ENCODE measurements around the gene WNT5A. TPM values are rescaled to one million over a fixed set of nuclear protein-coding genes. Genes with fewer than 3 reads are reported as not detected.

Gene WNT5A
- total and polyA plus RNA-seq, 2 experiments from 2014 or later: 18.4 to 113 TPM

DNA sequence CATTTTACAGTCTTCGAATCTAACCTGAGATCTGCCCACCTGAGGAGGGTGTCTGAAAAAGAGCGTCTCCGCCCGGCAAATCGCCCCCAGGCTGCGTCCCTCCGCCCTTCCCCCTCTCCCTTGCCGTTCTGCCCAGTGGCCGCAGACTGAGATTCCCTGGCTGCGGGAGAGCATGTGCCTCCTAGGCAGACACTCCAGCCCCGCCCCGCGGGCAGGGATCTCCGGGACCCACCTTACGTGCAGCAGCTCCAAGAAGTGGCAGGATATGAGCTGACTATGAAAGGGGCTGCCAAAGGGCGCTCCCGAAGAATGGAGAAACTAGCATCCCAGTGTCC lies 2.7 kb upstream of the WNT5A start:
- no peak for TF ChIP-seq CTCF (IDR thresholded peaks at IDR 0.05; ENCODE audit: low read depth, low read length)
- Histone ChIP-seq H3K4me3 (peak overlapping the region; percentile 70), H3K27me3 (no peaks in the 10 kb centered on the region), H3K4me1 (ENCODE audit: low read depth) (peaks cover 6% of the 10 kb centered on the region), H3K9me3 (ENCODE audit: low read depth) (no peaks in the 10 kb centered on the region), H3K36me3 (no peaks in the 10 kb centered on the region), H3K27ac (peak overlapping the region; percentile 26)
- peak in 1 of 2 donors; percentile 79 for DNase-seq (ENCODE audit: low read depth in 1 of 2, low spot score in 1 of 2)

DNA sequence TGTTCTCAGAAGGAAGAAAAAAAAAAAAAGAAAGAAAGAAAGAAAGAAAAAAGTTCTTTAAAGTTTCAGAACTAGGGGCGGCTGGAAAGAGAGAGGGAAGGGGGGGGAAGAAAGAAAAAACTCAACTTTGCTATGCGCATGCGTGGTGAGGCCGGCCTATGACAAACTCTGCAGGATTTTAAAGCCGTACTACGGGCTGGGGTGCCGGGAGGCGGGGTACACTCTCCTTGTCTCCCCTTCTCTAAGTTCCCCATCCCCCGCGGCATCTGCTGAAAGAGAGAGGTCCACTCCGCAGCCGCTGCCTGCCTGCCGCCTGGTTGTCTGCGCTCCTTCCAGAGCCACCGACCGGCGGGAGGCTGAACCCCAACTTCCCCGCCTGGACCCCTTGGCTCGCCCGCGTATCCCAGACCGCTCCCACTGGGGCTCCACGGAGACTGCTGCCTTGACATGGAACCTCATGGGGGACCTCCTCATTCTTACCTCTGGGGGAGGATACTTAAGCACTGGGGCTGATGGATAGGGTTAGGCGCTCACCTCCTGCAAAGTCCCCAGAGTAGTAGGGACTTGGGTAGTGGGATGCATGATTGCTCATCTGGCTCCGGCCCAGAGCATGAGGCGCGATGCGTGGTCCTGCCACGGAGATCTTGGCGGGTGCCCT lies 1.4 kb upstream of the WNT5A start:
- peak overlapping the region; percentile 91 for H3K27ac ChIP-seq
- H3K36me3 ChIP-seq: no peaks in the 10 kb centered on the region
- peak; percentile 76 to 81 for DNase-seq (ENCODE audit: low read depth in 1 of 2, low spot score in 1 of 2)
- H3K9me3 ChIP-seq (ENCODE audit: low read depth): no peaks in the 10 kb centered on the region
- H3K27me3 ChIP-seq: no peaks in the 10 kb centered on the region
- TF ChIP-seq CTCF (IDR thresholded peaks at IDR 0.05; ENCODE audit: low read depth, low read length): no peak
- H3K4me1 ChIP-seq (ENCODE audit: low read depth): peaks cover 13% of the 10 kb centered on the region
- H3K4me3 ChIP-seq: peak overlapping the region; percentile 70

GRCh38 chr3:55487381-55488241 lies 505 bp upstream of the WNT5A start:
- DNase-seq (ENCODE audit: low read depth in 1 of 2, low spot score in 1 of 2): peak; percentile 67 to 68
- Histone ChIP-seq H3K27ac (peak overlapping the region; percentile 91), H3K27me3 (no peaks in the 10 kb centered on the region), H3K4me1 (ENCODE audit: low read depth) (peaks cover 16% of the 10 kb centered on the region), H3K9me3 (ENCODE audit: low read depth) (no peaks in the 10 kb centered on the region), H3K36me3 (no peaks in the 10 kb centered on the region), H3K4me3 (peak overlapping the region; percentile 70)
- TF ChIP-seq CTCF (IDR thresholded peaks at IDR 0.05; ENCODE audit: low read depth, low read length): no peak

DNA sequence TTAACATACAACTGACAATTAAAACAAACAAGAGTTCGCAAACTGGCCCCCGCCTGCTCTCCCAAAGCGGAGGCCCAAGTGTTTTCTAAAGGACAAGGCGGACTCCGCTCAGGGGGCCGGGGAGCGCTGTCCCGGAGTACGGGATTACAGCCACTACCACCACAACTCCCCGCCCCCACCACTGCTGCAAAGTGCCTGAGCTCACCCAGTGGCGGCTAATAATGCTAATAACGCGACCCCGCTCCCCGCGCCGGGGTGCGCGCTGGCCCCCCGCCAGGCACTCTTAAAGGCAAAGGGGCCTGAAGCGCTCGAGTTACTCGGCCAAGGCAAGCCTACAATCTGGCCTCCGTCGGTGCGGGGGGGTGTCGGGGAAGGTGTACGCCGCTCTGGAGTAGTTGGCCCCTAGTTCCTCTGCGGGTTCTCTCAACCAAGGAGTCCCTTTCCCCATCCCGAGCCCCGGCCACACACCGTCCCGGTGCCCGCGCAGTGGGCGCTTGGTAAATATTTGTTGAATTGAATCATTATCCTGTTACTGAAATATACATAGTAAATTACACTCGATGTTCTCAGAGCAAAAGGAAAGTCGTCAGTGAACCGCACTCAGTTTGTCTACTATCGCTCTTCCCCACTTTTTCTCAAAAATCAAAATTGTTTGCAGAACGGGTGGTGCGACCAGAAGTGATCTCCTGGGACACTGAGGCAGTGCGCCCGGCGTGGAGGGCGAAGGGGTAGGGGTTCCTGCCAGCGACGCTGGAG lies 827 bp downstream of the WNT5A start:
- Histone ChIP-seq H3K4me3 (peak overlapping the region; percentile 70), H3K9me3 (ENCODE audit: low read depth) (no peaks in the 10 kb centered on the region), H3K4me1 (ENCODE audit: low read depth) (peaks cover 22% of the 10 kb centered on the region), H3K27me3 (no peaks in the 10 kb centered on the region), H3K27ac (peak overlapping the region; percentile 91), H3K36me3 (no peaks in the 10 kb centered on the region)
- no peak for TF ChIP-seq CTCF (IDR thresholded peaks at IDR 0.05; ENCODE audit: low read depth, low read length)
- DNase-seq (ENCODE audit: low read depth in 1 of 2, low spot score in 1 of 2): peak; percentile 76 to 94

All from cardiac muscle cell (in vitro differentiated cells and primary cell).